MM.1S (cell line): ENCODE data around the gene PSMA7.

Experiments
- CTCF ChIP-seq: fragments of 300-600 bp; sonication (generic); IDR thresholded peaks from 2 replicates; pipeline ENCODE4 v1.5.1; 2016; ENCODE audit warnings: antibody characterized with exemption, low read length, mixed read lengths
- EZH2 ChIP-seq: fragments of 300-600 bp; sonication (generic); optimal IDR thresholded peaks from 2 replicates; pipeline ENCODE3; 2017; ENCODE audit warnings: low read depth, mild to moderate bottlenecking, antibody characterized with exemption, low read length, mixed read lengths

- TF ChIP-seq CTCF (no peak), EZH2 (no peak)
Observed at GRCh38 chr20:62135573-62136266, 7.5 kb downstream of the PSMA7 start.
